Measurements from ENCODE around the gene EEF1AKMT2. TPM values are rescaled to one million over a fixed set of nuclear protein-coding genes. Genes with fewer than 3 reads are reported as not detected.

Gene EEF1AKMT2
- polyA plus RNA-seq, 1 donor = 21.1 TPM

- H3K27me3 ChIP-seq (ENCODE audit: control insufficient read depth, insufficient read depth, low read length) = no peaks in the 10 kb centered on the region
- no peaks in the 10 kb centered on the region for H3K9me3 ChIP-seq (ENCODE audit: control insufficient read depth, low read depth, low read length)
- H3K36me3 ChIP-seq (ENCODE audit: control insufficient read depth, insufficient read depth, low read length) = no peaks in the 10 kb centered on the region
- no peak overlapping the region for H3K4me3 ChIP-seq (ENCODE audit: low read length)
- peak overlapping the region; percentile 85 for H3K27ac ChIP-seq (ENCODE audit: low read length)
- H3K4me1 ChIP-seq (ENCODE audit: control insufficient read depth, insufficient read depth, low read length) = peaks cover 51% of the 10 kb centered on the region
- WGBS (ENCODE audit: insufficient coverage, low lambda C conversion rate) = no CpG with 5 or more reads among the region's 4 CpGs
- no peak for DNase-seq
These were observed 46.4 kb downstream of the EEF1AKMT2 start for GRCh38 chr10:124745252-124745651.

GRCh38 chr10:124744102-124745050, 47.3 kb downstream of the EEF1AKMT2 start, which contains the start of gene FAM53B:
Gene FAM53B, minus strand, starts transcription at chr10:124744378. Its CDS starts 37,665 bp downstream, at chr10:124706713.
- peak within 1 kb of the TSS; percentile 79 for H3K4me3 ChIP-seq (ENCODE audit: low read length)
- no CpG with 5 or more reads among the region's 100 CpGs for WGBS (ENCODE audit: insufficient coverage, low lambda C conversion rate)
- H3K9me3 ChIP-seq (ENCODE audit: control insufficient read depth, low read depth, low read length) = no peaks in the 10 kb centered on the region
- DNase-seq = peak in 1 of 2 donors; percentile 92
- H3K4me1 ChIP-seq (ENCODE audit: control insufficient read depth, insufficient read depth, low read length) = peaks cover 60% of the 10 kb centered on the region
- no peaks in the 10 kb centered on the region for H3K36me3 ChIP-seq (ENCODE audit: control insufficient read depth, insufficient read depth, low read length)
- peak within 1 kb of the TSS; percentile 97 for H3K27ac ChIP-seq (ENCODE audit: low read length)
- H3K27me3 ChIP-seq (ENCODE audit: control insufficient read depth, insufficient read depth, low read length) = no peaks in the 10 kb centered on the region

GRCh38 chr10:124743191-124744101, 48.2 kb downstream of the EEF1AKMT2 start:
- peak overlapping the region; percentile 79 for H3K4me3 ChIP-seq (ENCODE audit: low read length)
- H3K36me3 ChIP-seq (ENCODE audit: control insufficient read depth, insufficient read depth, low read length) = no peaks in the 10 kb centered on the region
- peaks cover 69% of the 10 kb centered on the region for H3K4me1 ChIP-seq (ENCODE audit: control insufficient read depth, insufficient read depth, low read length)
- H3K27ac ChIP-seq (ENCODE audit: low read length) = peak overlapping the region; percentile 97
- no peaks in the 10 kb centered on the region for H3K27me3 ChIP-seq (ENCODE audit: control insufficient read depth, insufficient read depth, low read length)
- DNase-seq = no peak
- WGBS (ENCODE audit: insufficient coverage, low lambda C conversion rate) = 0% methylated on average over 3 of the region's 101 CpGs
- H3K9me3 ChIP-seq (ENCODE audit: control insufficient read depth, low read depth, low read length) = no peaks in the 10 kb centered on the region

- Histone ChIP-seq H3K9me3 (ENCODE audit: control insufficient read depth, low read depth, low read length) (no peaks in the 10 kb centered on the region), H3K4me3 (ENCODE audit: low read length) (peak overlapping the region; percentile 79), H3K4me1 (ENCODE audit: control insufficient read depth, insufficient read depth, low read length) (peaks cover 70% of the 10 kb centered on the region), H3K27me3 (ENCODE audit: control insufficient read depth, insufficient read depth, low read length) (no peaks in the 10 kb centered on the region), H3K36me3 (ENCODE audit: control insufficient read depth, insufficient read depth, low read length) (no peaks in the 10 kb centered on the region), H3K27ac (ENCODE audit: low read length) (peak overlapping the region; percentile 97)
- DNase-seq = peak in 1 of 2 donors; percentile 70
- WGBS (ENCODE audit: insufficient coverage, low lambda C conversion rate) = no CpG with 5 or more reads among the region's 42 CpGs
These were observed 49.1 kb downstream of the EEF1AKMT2 start for GRCh38 chr10:124742413-124743190.

GRCh38 chr10:124741922-124742412, 49.7 kb downstream of the EEF1AKMT2 start:
- no CpG with 5 or more reads among the region's 9 CpGs for WGBS (ENCODE audit: insufficient coverage, low lambda C conversion rate)
- H3K4me3 ChIP-seq (ENCODE audit: low read length) = peak overlapping the region; percentile 79
- peak overlapping the region; percentile 97 for H3K27ac ChIP-seq (ENCODE audit: low read length)
- peaks cover 73% of the 10 kb centered on the region for H3K4me1 ChIP-seq (ENCODE audit: control insufficient read depth, insufficient read depth, low read length)
- no peaks in the 10 kb centered on the region for H3K9me3 ChIP-seq (ENCODE audit: control insufficient read depth, low read depth, low read length)
- no peaks in the 10 kb centered on the region for H3K27me3 ChIP-seq (ENCODE audit: control insufficient read depth, insufficient read depth, low read length)
- no peaks in the 10 kb centered on the region for H3K36me3 ChIP-seq (ENCODE audit: control insufficient read depth, insufficient read depth, low read length)
- DNase-seq = no peak

GRCh38 chr10:124741281-124741921, 50.3 kb downstream of the EEF1AKMT2 start:
- Histone ChIP-seq H3K9me3 (ENCODE audit: control insufficient read depth, low read depth, low read length) (no peaks in the 10 kb centered on the region), H3K27me3 (ENCODE audit: control insufficient read depth, insufficient read depth, low read length) (no peaks in the 10 kb centered on the region), H3K27ac (ENCODE audit: low read length) (peak overlapping the region; percentile 97), H3K4me3 (ENCODE audit: low read length) (peak overlapping the region; percentile 79), H3K4me1 (ENCODE audit: control insufficient read depth, insufficient read depth, low read length) (peaks cover 74% of the 10 kb centered on the region), H3K36me3 (ENCODE audit: control insufficient read depth, insufficient read depth, low read length) (no peaks in the 10 kb centered on the region)
- DNase-seq = peak in 1 of 2 donors; percentile 88
- 31% methylated on average over 3 of the region's 13 CpGs for WGBS (ENCODE audit: insufficient coverage, low lambda C conversion rate)

- Histone ChIP-seq H3K27ac (ENCODE audit: low read length) (peak overlapping the region; percentile 97), H3K4me1 (ENCODE audit: control insufficient read depth, insufficient read depth, low read length) (peaks cover 74% of the 10 kb centered on the region), H3K9me3 (ENCODE audit: control insufficient read depth, low read depth, low read length) (no peaks in the 10 kb centered on the region), H3K36me3 (ENCODE audit: control insufficient read depth, insufficient read depth, low read length) (no peaks in the 10 kb centered on the region), H3K27me3 (ENCODE audit: control insufficient read depth, insufficient read depth, low read length) (no peaks in the 10 kb centered on the region), H3K4me3 (ENCODE audit: low read length) (peak overlapping the region; percentile 23)
- WGBS (ENCODE audit: insufficient coverage, low lambda C conversion rate) = 7% methylated on average over 3 of the region's 18 CpGs
- peak; percentile 83 to 92 for DNase-seq
These were observed 51.1 kb downstream of the EEF1AKMT2 start for GRCh38 chr10:124740369-124741280.

- Histone ChIP-seq H3K36me3 (ENCODE audit: control insufficient read depth, insufficient read depth, low read length) (no peaks in the 10 kb centered on the region), H3K27ac (ENCODE audit: low read length) (peak overlapping the region; percentile 97), H3K27me3 (ENCODE audit: control insufficient read depth, insufficient read depth, low read length) (no peaks in the 10 kb centered on the region), H3K4me3 (ENCODE audit: low read length) (no peak overlapping the region), H3K9me3 (ENCODE audit: control insufficient read depth, low read depth, low read length) (no peaks in the 10 kb centered on the region), H3K4me1 (ENCODE audit: control insufficient read depth, insufficient read depth, low read length) (peaks cover 71% of the 10 kb centered on the region)
- DNase-seq = no peak
- WGBS (ENCODE audit: insufficient coverage, low lambda C conversion rate) = 0% methylated on average over 1 of the region's 7 CpGs
These were observed 51.7 kb downstream of the EEF1AKMT2 start for GRCh38 chr10:124739986-124740368.
